Parietal lobe (tissue), 1 donor: ENCODE results near the gene SMIM15. TPM values are rescaled to one million over a fixed set of nuclear protein-coding genes. Genes with fewer than 3 reads are reported as not detected.

Experiments used
- total RNA-seq: library from RNA; depleted of rRNA; stranded (reverse); fragments of >200 nt; gene quantifications from one replicate; pipeline ENCODE4 v1.2.3, GENCODE V29; 2014

Gene SMIM15, protein sequence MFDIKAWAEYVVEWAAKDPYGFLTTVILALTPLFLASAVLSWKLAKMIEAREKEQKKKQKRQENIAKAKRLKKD
- 22.8 TPM for total RNA-seq

DNA sequence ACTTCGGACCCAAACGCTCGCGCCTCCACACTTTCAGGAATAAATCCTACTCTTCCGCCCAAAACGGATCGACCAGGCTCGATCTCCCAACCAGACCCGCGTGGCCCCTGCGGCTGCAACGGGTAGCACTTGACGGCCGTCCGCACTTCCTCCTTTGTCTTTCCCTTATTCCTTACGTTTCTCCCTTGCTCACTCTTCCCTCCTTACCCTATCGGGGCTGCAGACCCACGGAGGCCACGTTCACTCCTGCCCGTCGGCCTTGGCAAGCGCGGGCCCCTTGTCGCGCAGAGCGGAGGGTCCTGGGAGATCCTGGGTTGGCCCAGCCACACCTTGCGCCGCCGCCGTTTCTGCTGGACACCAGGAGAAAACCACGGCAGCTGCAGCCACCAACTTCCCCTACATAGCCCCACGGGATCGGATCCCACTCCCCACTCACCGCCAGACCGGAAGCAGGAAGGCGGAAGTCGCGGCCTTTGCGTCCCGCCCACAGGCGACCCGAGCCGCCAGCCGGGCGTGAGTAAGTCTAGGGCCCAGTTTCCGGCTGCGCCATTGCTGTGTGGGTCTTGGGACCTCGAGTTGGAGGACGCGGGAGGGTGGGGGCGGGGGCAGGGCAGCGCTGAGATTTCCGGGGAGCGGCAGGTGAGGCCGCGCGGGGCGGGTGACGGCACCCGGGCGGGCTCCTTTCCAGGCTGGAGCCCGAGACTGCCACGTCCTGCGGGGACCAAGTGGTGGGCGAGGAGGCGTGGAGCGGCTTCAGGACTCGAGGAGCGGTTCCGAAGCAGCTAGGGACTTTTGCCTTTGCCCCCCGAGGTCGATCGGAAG lies at the start of gene SMIM15:
TSS of gene SMIM15 (minus strand) at position 459 of the 822 bp plus-strand sequence. CDS start 2,297 bp downstream, outside the sequence.

Other genes with a start within 250 kb of the SMIM15 start
- 43.8 TPM for gene ERCC8, start 217.4 kb downstream of the SMIM15 start, total RNA-seq
- gene NDUFAF2, start 217.3 kb downstream of the SMIM15 start, total RNA-seq: 23.8 TPM
- 48.8 TPM for gene ZSWIM6, start 169.8 kb upstream of the SMIM15 start, total RNA-seq